HCT116 (cell line): ENCODE measurements around the gene PYY. TPM values are rescaled to one million over a fixed set of nuclear protein-coding genes. Genes with fewer than 3 reads are reported as not detected.

Source experiments
- ATAC-seq: fragments of 200-7000 bp; cut with Tn5 transposase; 2 replicates; pipeline ENCODE4 v1.9.1; 2020; ENCODE audit warnings: mild to moderate bottlenecking, moderate library complexity
- BruUV-seq: library from RNA; stranded (reverse); fragments of 400-500 nt; replicated peaks from 2 replicates; lab custom pipeline; 2021; lab: Mats Ljungman, UMichigan
- CTCF ChIA-PET: fragments of 300-600 bp; sonication (Branson Sonifier 250); formaldehyde crosslinking; loops from one replicate; lab custom pipeline; 2021; ENCODE audit warnings: antibody characterized with exemption; lab: Charles Lee
- POLR2A ChIA-PET: fragments of 300-600, 350-600 bp; sonication (Branson Sonifier 250); formaldehyde crosslinking; loops from one replicate; lab custom pipeline; 2021; ENCODE audit warnings: antibody characterized with exemption; lab: Charles Lee
- RAD21 ChIA-PET, 2 experiments: fragments of 300-600 bp; sonication (Branson Sonifier 250); formaldehyde crosslinking; loops; one replicate each; lab custom pipeline; 2023; ENCODE audit warnings: low total read pairs in 2 of 2; ENCODE audit not compliant: uncharacterized antibody in 2 of 2, unreplicated experiment in 2 of 2, low non-redundant PET in 1 of 2; lab: Charles Lee
- DNase-seq: peaks from one replicate; pipeline ENCODE4 v3.0.0-alpha.2; 2010; ENCODE audit warnings: low read depth, low spot score
- H2AFZ ChIP-seq: fragments of 200-600 bp; shearing (Covaris generic), sonication (generic); 2 replicates; pipeline ENCODE4 v1.6.1; 2017; ENCODE audit warnings: low read depth, mixed run types, mixed read lengths, antibody characterized with exemption, low read length; ENCODE audit not compliant: poor library complexity, severe bottlenecking
- H3K27ac ChIP-seq: 2 replicates; pipeline ENCODE4 v1.5.1; 2012; ENCODE audit warnings: low read depth, low read length
- H3K27me3 ChIP-seq: fragments of 200-600 bp; sonication (generic); 2 replicates; pipeline ENCODE4 v1.6.1; 2016; ENCODE audit warnings: mixed run types, low read length, mixed read lengths; ENCODE audit not compliant: insufficient read depth
- H3K36me3 ChIP-seq, 2 experiments: fragments of 200-500 bp in 1 of 2; fragments of 200-600 bp in 1 of 2; sonication (Bioruptor generic) in 1 of 2; sonication (generic) in 1 of 2; 2 replicates each; pipeline versions ENCODE4 v1.5.1 to v1.6.1; 2014 to 2016; ENCODE audit warnings: low read length in 2 of 2, inconsistent platforms in 1 of 2, mixed read lengths in 1 of 2, mixed run types in 1 of 2; ENCODE audit not compliant: insufficient read depth in 2 of 2, control insufficient read depth in 1 of 2
- H3K4me1 ChIP-seq, 2 experiments: fragments of 200-600 bp in 1 of 2; sonication (generic) in 1 of 2; 2 replicates each; pipeline versions ENCODE4 v1.5.1 to v1.6.1; 2012 to 2017; ENCODE audit warnings: low read length in 2 of 2, inconsistent platforms in 1 of 2, mild to moderate bottlenecking in 1 of 2, mixed read lengths in 1 of 2, mixed run types in 1 of 2, moderate library complexity in 1 of 2; ENCODE audit not compliant: insufficient read depth in 2 of 2, control insufficient read depth in 1 of 2
- H3K4me2 ChIP-seq: fragments of 200-600 bp; sonication (generic); 2 replicates; pipeline ENCODE4 v1.6.1; 2017; ENCODE audit warnings: mixed run types, low read length, mixed read lengths
- H3K4me3 ChIP-seq, 2 experiments: fragments of 200-600 bp in 1 of 2; sonication (generic) in 1 of 2; replicated peaks in 1 of 2; 2 replicates each; pipeline ENCODE4 v1.5.1; 2011 to 2016; ENCODE audit warnings: low read length in 2 of 2, control low read depth in 1 of 2, low read depth in 1 of 2, mild to moderate bottlenecking in 1 of 2, mixed read lengths in 1 of 2, mixed run types in 1 of 2
- H3K79me2 ChIP-seq: fragments of 200-600 bp; sonication (generic); 2 replicates; pipeline ENCODE4 v1.6.1; 2017; ENCODE audit warnings: mild to moderate bottlenecking, mixed run types, low read length, moderate library complexity, mixed read lengths; ENCODE audit not compliant: insufficient read depth
- H3K9ac ChIP-seq: fragments of 200-600 bp; sonication (generic); 2 replicates; pipeline ENCODE4 v1.6.1; 2016; ENCODE audit warnings: low read length, mixed read lengths
- H3K9me2 ChIP-seq: fragments of 200-600 bp; sonication (generic), shearing (Covaris generic); 2 replicates; pipeline ENCODE4 v1.6.1; 2017; ENCODE audit warnings: mixed run types, mild to moderate bottlenecking, moderate library complexity; ENCODE audit not compliant: insufficient read depth
- H3K9me3 ChIP-seq, 2 experiments: fragments of 200-500 bp in 1 of 2; fragments of 200-600 bp in 1 of 2; sonication (Bioruptor generic) in 1 of 2; sonication (generic) in 1 of 2; 2 replicates each; pipeline ENCODE4 v1.6.1; 2014 to 2017; ENCODE audit warnings: low read length in 2 of 2, mixed read lengths in 2 of 2, inconsistent platforms in 1 of 2, low read depth in 1 of 2, mild to moderate bottlenecking in 1 of 2, mixed run types in 1 of 2, moderate library complexity in 1 of 2; ENCODE audit not compliant: control insufficient read depth in 1 of 2, insufficient read depth in 1 of 2
- H4K20me1 ChIP-seq: fragments of 200-600 bp; sonication (generic), shearing (Covaris generic); 2 replicates; pipeline ENCODE4 v1.6.1; 2017; ENCODE audit warnings: mixed run types, mild to moderate bottlenecking, moderate library complexity; ENCODE audit not compliant: insufficient read depth
- CBX3 ChIP-seq: IDR thresholded peaks from 2 replicates; pipeline ENCODE4 v1.6.1; 2012; ENCODE audit warnings: low read depth
- CEBPB ChIP-seq: IDR thresholded peaks from 2 replicates; pipeline ENCODE4 v1.6.1; 2012; ENCODE audit warnings: low read depth
- CTCF ChIP-seq, 3 experiments: fragments of 200-600 bp in 1 of 3; sonication (generic) in 1 of 3; IDR thresholded peaks in 2 of 3; conservative IDR thresholded peaks in 1 of 3; 2 replicates each; pipeline ENCODE4 v1.5.1; 2012 to 2017; ENCODE audit warnings: low read depth in 2 of 3, low read length in 2 of 3, antibody characterized with exemption in 1 of 3, borderline replicate concordance in 1 of 3, control low read depth in 1 of 3, mild to moderate bottlenecking in 1 of 3, mixed read lengths in 1 of 3, mixed run types in 1 of 3, moderate library complexity in 1 of 3; ENCODE audit not compliant: insufficient read depth in 1 of 3
- EGR1 ChIP-seq: IDR thresholded peaks from 2 replicates; pipeline ENCODE4 v1.6.1; 2012; ENCODE audit warnings: low read depth
- ELF1 ChIP-seq: IDR thresholded peaks from 2 replicates; pipeline ENCODE4 v1.6.1; 2012; ENCODE audit warnings: low read depth, borderline replicate concordance
- EZH2 ChIP-seq: fragments of 200-600 bp; sonication (generic); IDR thresholded peaks from 2 replicates; pipeline ENCODE4 v1.6.1; 2017; ENCODE audit warnings: antibody characterized with exemption, mixed run types
- EZH2phosphoT487 ChIP-seq: fragments of 200-600 bp; IDR thresholded peaks from 2 replicates; pipeline ENCODE4 v1.6.1; 2018; ENCODE audit warnings: antibody characterized with exemption, borderline replicate concordance
- JUND ChIP-seq: IDR thresholded peaks from 2 replicates; pipeline ENCODE4 v1.6.1; 2012
- MAX ChIP-seq: IDR thresholded peaks from 2 replicates; pipeline ENCODE4 v1.6.1; 2012
- RAD21 ChIP-seq: IDR thresholded peaks from 2 replicates; pipeline ENCODE4 v1.6.1; 2012; ENCODE audit warnings: low read depth, mild to moderate bottlenecking
- SRF ChIP-seq: IDR thresholded peaks from 2 replicates; pipeline ENCODE4 v1.6.1; 2012; ENCODE audit warnings: low read depth
- TCF7L2 ChIP-seq: IDR thresholded peaks from 2 replicates; pipeline ENCODE4 v1.7.0; 2011; ENCODE audit warnings: borderline replicate concordance, inconsistent platforms; ENCODE audit not compliant: insufficient read depth, insufficient read length; ENCODE audit errors: extremely low read depth
- ZBTB33 ChIP-seq: IDR thresholded peaks from 2 replicates; pipeline ENCODE4 v1.6.1; 2011; ENCODE audit warnings: mild to moderate bottlenecking, low read length, moderate library complexity; ENCODE audit not compliant: insufficient replicate concordance; ENCODE audit errors: extremely low read depth
- ZFX ChIP-seq: fragments of 450-650 bp; IDR thresholded peaks from 2 replicates; pipeline ENCODE4 v1.6.1; 2017
- intact Hi-C: fragments of 100-400 bp; cut with micrococcal nuclease; formaldehyde crosslinking; loops from 2 replicates; pipeline ENCODE4 v1.10.0; 2022
- total RNA-seq: library from RNA; stranded (reverse); gene quantifications from one replicate; pipeline ENCODE4 v1.2.1, GENCODE V29; 2021; ENCODE audit not compliant: unreplicated experiment

PYY gene
- total RNA-seq, 1 experiment from 2014 or later, result 0.52 TPM

GRCh38 chr17:43950554-43950953 is 3.2 kb downstream of the PYY start:
- ChIA-PET CTCF (no interaction called here), RAD21 (no interaction called here), POLR2A (no interaction called here)
- no peak for DNase-seq
- H3K79me2 ChIP-seq, result no peaks in the 10 kb centered on the region
- H2AFZ ChIP-seq, result no peak overlapping the region
- no peaks in the 10 kb centered on the region for H3K36me3 ChIP-seq
- peaks cover 2 to 7% of the 10 kb centered on the region in 2 experiments; a peak in 3 of 4 replicates for H3K4me1 ChIP-seq
- H4K20me1 ChIP-seq, result no peaks in the 10 kb centered on the region
- no TSS peak for BruUV-seq
- H3K4me3 ChIP-seq, result no peak overlapping the region
- ATAC-seq, result no peak
- no peak for TF ChIP-seq JUND
- no peak for TF ChIP-seq ZBTB33
- no peak for TF ChIP-seq CEBPB
- no peak for TF ChIP-seq EZH2
- TF ChIP-seq MAX, result no peak
- TF ChIP-seq RAD21, result no peak
- no peak for TF ChIP-seq ELF1
- no peak for TF ChIP-seq EGR1
- TF ChIP-seq EZH2phosphoT487, result no peak
- no peak for TF ChIP-seq SRF
- no peak for TF ChIP-seq ZFX
- TF ChIP-seq CBX3, result no peak
- TF ChIP-seq TCF7L2, result no peak
- no peak for TF ChIP-seq CTCF (IDR thresholded peaks at IDR 0.05 in 2 of 3, conservative IDR thresholded peaks at IDR 0.05 in 1 of 3; ENCODE audit: borderline replicate concordance in 1 of 3, insufficient read depth in 1 of 3, low read depth in 2 of 3, low read length in 2 of 3)
- intact Hi-C loops, result no loop called here
- no peaks in the 10 kb centered on the region for H3K9me3 ChIP-seq
- no peak overlapping the region for H3K9ac ChIP-seq
- no peaks in the 10 kb centered on the region for H3K27me3 ChIP-seq
- H3K4me2 ChIP-seq, result no peak overlapping the region
- H3K27ac ChIP-seq, result no peak overlapping the region
- H3K9me2 ChIP-seq, result no peaks in the 10 kb centered on the region
